HEK293 (cell line): Measurements from ENCODE around the gene LHFPL4.
A peak's percentile ranks its signal among the peaks of the same experiment; 100 is the strongest.

ENCODE experiments used
- CTCF ChIA-PET: fragments of 350-600 bp; formaldehyde crosslinking; extraction: SDS; loops from one replicate; lab custom pipeline; 2021; ENCODE audit warnings: antibody characterized with exemption; lab: Yijun Ruan, JAX
- POLR2A ChIA-PET: fragments of 300-600 bp; formaldehyde crosslinking; extraction: SDS; loops from one replicate; lab custom pipeline; 2020; ENCODE audit warnings: antibody characterized with exemption, inconsistent platforms; lab: Yijun Ruan, JAX
- H3K27ac ChIP-seq: fragments of 200-500 bp; sonication (Bioruptor generic); 2 replicates; pipeline ENCODE4 v1.5.1; 2014; ENCODE audit warnings: low read depth, low read length, control low read depth, inconsistent platforms; ENCODE audit errors: extremely low read depth
- H3K36me3 ChIP-seq, 2 experiments: fragments of 200-500 bp in 1 of 2; sonication (Bioruptor generic) in 1 of 2; 1 replicate in 1 of 2; 2 replicates in 1 of 2; pipeline ENCODE4 v1.5.1; 2014 to 2017; ENCODE audit warnings: inconsistent platforms in 2 of 2, low read length in 2 of 2; ENCODE audit not compliant: control insufficient read depth in 2 of 2, insufficient read depth in 1 of 2
- H3K4me1 ChIP-seq: fragments of 200-500 bp; sonication (Bioruptor generic); 2 replicates; pipeline ENCODE4 v1.5.1; 2014; ENCODE audit warnings: mild to moderate bottlenecking, low read length, inconsistent platforms; ENCODE audit not compliant: control insufficient read depth, insufficient read depth
- H3K4me3 ChIP-seq: 2 replicates; pipeline ENCODE4 v1.5.1; 2011; ENCODE audit warnings: low read depth, mild to moderate bottlenecking, control low read depth, low read length, moderate library complexity
- H3K9me3 ChIP-seq: fragments of 200-500 bp; sonication (Bioruptor generic); 2 replicates; pipeline ENCODE4 v1.5.1; 2014; ENCODE audit warnings: low read depth, low read length, inconsistent platforms; ENCODE audit not compliant: control insufficient read depth, insufficient read depth
- GFI1B ChIP-seq: fragments of 450-650 bp; formaldehyde crosslinking; IDR thresholded peaks from 2 replicates; pipeline ENCODE4 v1.5.1; 2016; ENCODE audit warnings: missing biosample characterization, missing genetic modification characterization
- SCRT2 ChIP-seq: fragments of 450-650 bp; formaldehyde crosslinking; IDR thresholded peaks from 2 replicates; pipeline ENCODE4 v1.5.1; 2016; ENCODE audit warnings: missing biosample characterization, missing genetic modification characterization
- WT1 ChIP-seq: fragments of 450-650 bp; formaldehyde crosslinking; IDR thresholded peaks from 2 replicates; pipeline ENCODE4 v1.5.1; 2016; ENCODE audit warnings: missing biosample characterization, missing genetic modification characterization
- YY1 ChIP-seq: fragments of 450-650 bp; formaldehyde crosslinking; IDR thresholded peaks from 2 replicates; pipeline ENCODE4 v1.5.1; 2018; ENCODE audit warnings: missing biosample characterization, missing genetic modification characterization
- ZNF121 ChIP-seq: fragments of 450-650 bp; formaldehyde crosslinking; IDR thresholded peaks from 2 replicates; pipeline ENCODE4 v1.5.1; 2016; ENCODE audit warnings: missing biosample characterization, missing genetic modification characterization
- ZNF335 ChIP-seq: fragments of 450-650 bp; formaldehyde crosslinking; conservative IDR thresholded peaks from 2 replicates; pipeline ENCODE4 v1.5.1; 2016; ENCODE audit warnings: missing biosample characterization, missing genetic modification characterization
- ZNF433 ChIP-seq: fragments of 450-650 bp; formaldehyde crosslinking; IDR thresholded peaks from 2 replicates; pipeline ENCODE4 v1.5.1; 2016; ENCODE audit warnings: missing biosample characterization, missing genetic modification characterization, low read depth
- ZNF501 ChIP-seq: fragments of 450-650 bp; formaldehyde crosslinking; IDR thresholded peaks from 2 replicates; pipeline ENCODE4 v1.5.1; 2016; ENCODE audit warnings: missing biosample characterization, missing genetic modification characterization
- ZNF510 ChIP-seq: fragments of 450-650 bp; formaldehyde crosslinking; IDR thresholded peaks from 2 replicates; pipeline ENCODE4 v1.5.1; 2018; ENCODE audit warnings: mild to moderate bottlenecking, missing genetic modification characterization, missing biosample characterization; ENCODE audit not compliant: insufficient replicate concordance
- ZNF521 ChIP-seq: fragments of 450-650 bp; formaldehyde crosslinking; IDR thresholded peaks from 2 replicates; pipeline ENCODE4 v1.5.1; 2017; ENCODE audit warnings: missing biosample characterization, mild to moderate bottlenecking, missing genetic modification characterization
- ZNF548 ChIP-seq: fragments of 450-650 bp; formaldehyde crosslinking; IDR thresholded peaks from 2 replicates; pipeline ENCODE4 v1.5.1; 2016; ENCODE audit warnings: missing biosample characterization, missing genetic modification characterization
- ZNF555 ChIP-seq: fragments of 450-650 bp; formaldehyde crosslinking; conservative IDR thresholded peaks from 2 replicates; pipeline ENCODE4 v1.5.1; 2017; ENCODE audit warnings: missing biosample characterization, mild to moderate bottlenecking, missing genetic modification characterization, inconsistent platforms
- ZNF654 ChIP-seq: fragments of 450-650 bp; formaldehyde crosslinking; IDR thresholded peaks from 2 replicates; pipeline ENCODE4 v1.5.1; 2016; ENCODE audit warnings: low read depth, missing biosample characterization, missing genetic modification characterization
- ZNF837 ChIP-seq: fragments of 450-650 bp; formaldehyde crosslinking; IDR thresholded peaks from 2 replicates; pipeline ENCODE4 v1.5.1; 2016; ENCODE audit warnings: missing biosample characterization, missing genetic modification characterization
- TF ChIP-seq, protein P1 (sequence below): fragments of 450-650 bp; formaldehyde crosslinking; IDR thresholded peaks from 2 replicates; pipeline ENCODE4 v1.5.1; 2016; ENCODE audit warnings: missing biosample characterization, missing genetic modification characterization
- TF ChIP-seq, protein P2 (sequence below): fragments of 450-650 bp; IDR thresholded peaks from 2 replicates; pipeline ENCODE4 v1.5.1; 2018; ENCODE audit warnings: missing biosample characterization, missing genetic modification characterization
- TF ChIP-seq, protein P3 (sequence below): fragments of 450-650 bp; formaldehyde crosslinking; IDR thresholded peaks from 2 replicates; pipeline ENCODE4 v1.5.0; 2017; ENCODE audit warnings: missing biosample characterization, missing genetic modification characterization, borderline replicate concordance
- TF ChIP-seq, protein P4 (sequence below): sonication (generic); formaldehyde crosslinking; IDR thresholded peaks from 2 replicates; pipeline ENCODE4 v1.8.1; 2022; ENCODE audit warnings: mild to moderate bottlenecking, moderate library complexity, missing genetic modification reagents
- TF ChIP-seq, protein P5 (sequence below): fragments of 450-650 bp; formaldehyde crosslinking; IDR thresholded peaks from 2 replicates; pipeline ENCODE4 v1.5.1; 2016; ENCODE audit warnings: missing biosample characterization, missing genetic modification characterization
- TF ChIP-seq, protein P6 (sequence below): fragments of 450-650 bp; formaldehyde crosslinking; optimal IDR thresholded peaks from 2 replicates; pipeline ENCODE3; 2016; ENCODE audit warnings: missing biosample characterization, mild to moderate bottlenecking, missing genetic modification characterization
- TF ChIP-seq, protein P7 (sequence below): fragments of 450-650 bp; formaldehyde crosslinking; IDR thresholded peaks from 2 replicates; pipeline ENCODE4 v1.5.1; 2016; ENCODE audit warnings: missing biosample characterization, missing genetic modification characterization, low read depth

LHFPL4 gene

DNA sequence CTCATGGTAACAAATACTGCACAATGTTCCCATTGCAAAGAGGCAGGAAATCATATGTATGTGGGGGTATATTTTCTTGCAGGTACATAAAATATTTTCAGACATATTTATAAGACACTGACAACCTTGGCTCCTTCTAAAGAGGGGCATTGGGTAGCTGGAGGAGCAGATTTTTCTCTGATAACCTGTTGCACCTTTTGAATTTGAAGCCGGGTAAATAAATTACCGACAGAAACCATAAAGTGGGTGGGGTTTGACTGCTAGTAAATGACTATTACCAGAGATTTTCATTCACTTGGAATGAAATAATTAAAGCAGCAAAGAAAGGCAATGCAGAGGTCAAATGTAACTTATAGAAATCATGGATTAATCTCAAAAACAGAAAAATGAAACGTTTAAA lies 19.2 kb downstream of the LHFPL4 start:
- TF ChIP-seq ZNF548 (tag by site-specific recombination) (no peak), SCRT2 (tag by site-specific recombination) (peak; percentile 68)
- TF ChIP-seq, protein P1, sequence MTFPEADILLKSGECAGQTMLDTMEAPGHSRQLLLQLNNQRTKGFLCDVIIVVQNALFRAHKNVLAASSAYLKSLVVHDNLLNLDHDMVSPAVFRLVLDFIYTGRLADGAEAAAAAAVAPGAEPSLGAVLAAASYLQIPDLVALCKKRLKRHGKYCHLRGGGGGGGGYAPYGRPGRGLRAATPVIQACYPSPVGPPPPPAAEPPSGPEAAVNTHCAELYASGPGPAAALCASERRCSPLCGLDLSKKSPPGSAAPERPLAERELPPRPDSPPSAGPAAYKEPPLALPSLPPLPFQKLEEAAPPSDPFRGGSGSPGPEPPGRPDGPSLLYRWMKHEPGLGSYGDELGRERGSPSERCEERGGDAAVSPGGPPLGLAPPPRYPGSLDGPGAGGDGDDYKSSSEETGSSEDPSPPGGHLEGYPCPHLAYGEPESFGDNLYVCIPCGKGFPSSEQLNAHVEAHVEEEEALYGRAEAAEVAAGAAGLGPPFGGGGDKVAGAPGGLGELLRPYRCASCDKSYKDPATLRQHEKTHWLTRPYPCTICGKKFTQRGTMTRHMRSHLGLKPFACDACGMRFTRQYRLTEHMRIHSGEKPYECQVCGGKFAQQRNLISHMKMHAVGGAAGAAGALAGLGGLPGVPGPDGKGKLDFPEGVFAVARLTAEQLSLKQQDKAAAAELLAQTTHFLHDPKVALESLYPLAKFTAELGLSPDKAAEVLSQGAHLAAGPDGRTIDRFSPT (tag by site-specific recombination) = no peak
- TF ChIP-seq, protein P2, sequence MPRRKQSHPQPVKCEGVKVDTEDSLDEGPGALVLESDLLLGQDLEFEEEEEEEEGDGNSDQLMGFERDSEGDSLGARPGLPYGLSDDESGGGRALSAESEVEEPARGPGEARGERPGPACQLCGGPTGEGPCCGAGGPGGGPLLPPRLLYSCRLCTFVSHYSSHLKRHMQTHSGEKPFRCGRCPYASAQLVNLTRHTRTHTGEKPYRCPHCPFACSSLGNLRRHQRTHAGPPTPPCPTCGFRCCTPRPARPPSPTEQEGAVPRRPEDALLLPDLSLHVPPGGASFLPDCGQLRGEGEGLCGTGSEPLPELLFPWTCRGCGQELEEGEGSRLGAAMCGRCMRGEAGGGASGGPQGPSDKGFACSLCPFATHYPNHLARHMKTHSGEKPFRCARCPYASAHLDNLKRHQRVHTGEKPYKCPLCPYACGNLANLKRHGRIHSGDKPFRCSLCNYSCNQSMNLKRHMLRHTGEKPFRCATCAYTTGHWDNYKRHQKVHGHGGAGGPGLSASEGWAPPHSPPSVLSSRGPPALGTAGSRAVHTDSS = no peak
- TF ChIP-seq, all 188 proteins: peak for 1
- no peaks in the 10 kb centered on the region for H3K9me3 ChIP-seq
- no peak overlapping the region for H3K4me3 ChIP-seq
- no peak overlapping the region for H3K27ac ChIP-seq
- H3K36me3 ChIP-seq = no peaks in the 10 kb centered on the region; a peak in 1 of 3 replicates
- no peaks in the 10 kb centered on the region for H3K4me1 ChIP-seq
- POLR2A ChIA-PET = no interaction called here
- CTCF ChIA-PET = interaction anchor here (1.0 kb wide), 1 partner anchor 24 kb away, joined by 7 read pairs; no protein-coding TSS in a partner anchor

DNA sequence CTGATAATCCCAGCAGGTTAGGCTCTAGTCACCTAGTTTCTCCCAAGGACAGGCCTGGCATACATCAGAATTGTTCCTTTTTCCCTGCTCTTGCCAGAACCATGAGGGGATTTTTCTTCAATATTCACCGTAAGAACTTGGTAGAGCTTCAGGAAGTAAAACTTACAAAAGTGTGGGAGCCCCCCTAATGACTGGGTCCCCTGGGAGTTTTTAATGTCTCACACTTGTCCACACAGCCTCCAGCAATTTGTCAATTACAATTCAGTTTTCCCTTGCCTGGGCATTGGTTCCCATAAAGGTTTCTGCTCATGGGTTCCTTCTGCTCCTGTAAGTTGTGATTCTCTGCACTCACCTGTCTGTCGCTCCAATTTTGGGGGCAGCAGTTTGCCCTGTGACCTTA lies 28.5 kb downstream of the LHFPL4 start:
- CTCF ChIA-PET = no interaction called here
- POLR2A ChIA-PET = no interaction called here
- no peak for TF ChIP-seq ZNF837 (tag by site-specific recombination)
- TF ChIP-seq, protein P3, sequence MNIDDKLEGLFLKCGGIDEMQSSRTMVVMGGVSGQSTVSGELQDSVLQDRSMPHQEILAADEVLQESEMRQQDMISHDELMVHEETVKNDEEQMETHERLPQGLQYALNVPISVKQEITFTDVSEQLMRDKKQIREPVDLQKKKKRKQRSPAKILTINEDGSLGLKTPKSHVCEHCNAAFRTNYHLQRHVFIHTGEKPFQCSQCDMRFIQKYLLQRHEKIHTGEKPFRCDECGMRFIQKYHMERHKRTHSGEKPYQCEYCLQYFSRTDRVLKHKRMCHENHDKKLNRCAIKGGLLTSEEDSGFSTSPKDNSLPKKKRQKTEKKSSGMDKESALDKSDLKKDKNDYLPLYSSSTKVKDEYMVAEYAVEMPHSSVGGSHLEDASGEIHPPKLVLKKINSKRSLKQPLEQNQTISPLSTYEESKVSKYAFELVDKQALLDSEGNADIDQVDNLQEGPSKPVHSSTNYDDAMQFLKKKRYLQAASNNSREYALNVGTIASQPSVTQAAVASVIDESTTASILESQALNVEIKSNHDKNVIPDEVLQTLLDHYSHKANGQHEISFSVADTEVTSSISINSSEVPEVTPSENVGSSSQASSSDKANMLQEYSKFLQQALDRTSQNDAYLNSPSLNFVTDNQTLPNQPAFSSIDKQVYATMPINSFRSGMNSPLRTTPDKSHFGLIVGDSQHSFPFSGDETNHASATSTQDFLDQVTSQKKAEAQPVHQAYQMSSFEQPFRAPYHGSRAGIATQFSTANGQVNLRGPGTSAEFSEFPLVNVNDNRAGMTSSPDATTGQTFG (tag by site-specific recombination) = no peak
- no peak for TF ChIP-seq ZNF555 (tag by site-specific recombination)
- TF ChIP-seq, protein P4, sequence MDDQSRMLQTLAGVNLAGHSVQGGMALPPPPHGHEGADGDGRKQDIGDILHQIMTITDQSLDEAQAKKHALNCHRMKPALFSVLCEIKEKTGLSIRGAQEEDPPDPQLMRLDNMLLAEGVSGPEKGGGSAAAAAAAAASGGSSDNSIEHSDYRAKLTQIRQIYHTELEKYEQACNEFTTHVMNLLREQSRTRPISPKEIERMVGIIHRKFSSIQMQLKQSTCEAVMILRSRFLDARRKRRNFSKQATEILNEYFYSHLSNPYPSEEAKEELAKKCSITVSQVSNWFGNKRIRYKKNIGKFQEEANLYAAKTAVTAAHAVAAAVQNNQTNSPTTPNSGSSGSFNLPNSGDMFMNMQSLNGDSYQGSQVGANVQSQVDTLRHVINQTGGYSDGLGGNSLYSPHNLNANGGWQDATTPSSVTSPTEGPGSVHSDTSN = no peak
- no peak for TF ChIP-seq ZNF521
- no peak for TF ChIP-seq ZNF433 (tag by site-specific recombination)
- no peak for TF ChIP-seq GFI1B (tag by site-specific recombination)
- TF ChIP-seq, protein P5, sequence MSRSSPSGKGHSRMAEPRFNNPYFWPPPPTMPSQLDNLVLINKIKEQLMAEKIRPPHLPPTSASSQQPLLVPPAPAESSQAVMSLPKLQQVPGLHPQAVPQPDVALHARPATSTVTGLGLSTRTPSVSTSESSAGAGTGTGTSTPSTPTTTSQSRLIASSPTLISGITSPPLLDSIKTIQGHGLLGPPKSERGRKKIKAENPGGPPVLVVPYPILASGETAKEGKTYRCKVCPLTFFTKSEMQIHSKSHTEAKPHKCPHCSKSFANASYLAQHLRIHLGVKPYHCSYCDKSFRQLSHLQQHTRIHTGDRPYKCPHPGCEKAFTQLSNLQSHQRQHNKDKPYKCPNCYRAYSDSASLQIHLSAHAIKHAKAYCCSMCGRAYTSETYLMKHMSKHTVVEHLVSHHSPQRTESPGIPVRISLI (tag by site-specific recombination) = no peak
- TF ChIP-seq ZNF335 (tag by site-specific recombination) = no peak
- TF ChIP-seq ZNF501 = no peak
- TF ChIP-seq ZNF510 (tag by site-specific recombination) = no peak
- TF ChIP-seq, protein P6, sequence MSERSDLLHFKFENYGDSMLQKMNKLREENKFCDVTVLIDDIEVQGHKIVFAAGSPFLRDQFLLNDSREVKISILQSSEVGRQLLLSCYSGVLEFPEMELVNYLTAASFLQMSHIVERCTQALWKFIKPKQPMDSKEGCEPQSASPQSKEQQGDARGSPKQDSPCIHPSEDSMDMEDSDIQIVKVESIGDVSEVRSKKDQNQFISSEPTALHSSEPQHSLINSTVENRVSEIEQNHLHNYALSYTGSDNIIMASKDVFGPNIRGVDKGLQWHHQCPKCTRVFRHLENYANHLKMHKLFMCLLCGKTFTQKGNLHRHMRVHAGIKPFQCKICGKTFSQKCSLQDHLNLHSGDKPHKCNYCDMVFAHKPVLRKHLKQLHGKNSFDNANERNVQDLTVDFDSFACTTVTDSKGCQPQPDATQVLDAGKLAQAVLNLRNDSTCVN (tag by site-specific recombination) = no peak
- TF ChIP-seq YY1 (tag by site-specific recombination) = no peak
- TF ChIP-seq ZNF121 (tag by site-specific recombination) = no peak
- no peak for TF ChIP-seq WT1 (tag by site-specific recombination)
- TF ChIP-seq, protein P7, sequence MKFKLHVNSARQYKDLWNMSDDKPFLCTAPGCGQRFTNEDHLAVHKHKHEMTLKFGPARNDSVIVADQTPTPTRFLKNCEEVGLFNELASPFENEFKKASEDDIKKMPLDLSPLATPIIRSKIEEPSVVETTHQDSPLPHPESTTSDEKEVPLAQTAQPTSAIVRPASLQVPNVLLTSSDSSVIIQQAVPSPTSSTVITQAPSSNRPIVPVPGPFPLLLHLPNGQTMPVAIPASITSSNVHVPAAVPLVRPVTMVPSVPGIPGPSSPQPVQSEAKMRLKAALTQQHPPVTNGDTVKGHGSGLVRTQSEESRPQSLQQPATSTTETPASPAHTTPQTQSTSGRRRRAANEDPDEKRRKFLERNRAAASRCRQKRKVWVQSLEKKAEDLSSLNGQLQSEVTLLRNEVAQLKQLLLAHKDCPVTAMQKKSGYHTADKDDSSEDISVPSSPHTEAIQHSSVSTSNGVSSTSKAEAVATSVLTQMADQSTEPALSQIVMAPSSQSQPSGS (tag by site-specific recombination) = no peak
- no peak for TF ChIP-seq ZNF654 (tag by site-specific recombination)

More for the DNA sequence above, 28.5 kb downstream of the LHFPL4 start:
- Histone ChIP-seq H3K4me3 (no peak overlapping the region), H3K27ac (no peak overlapping the region), H3K9me3 (no peaks in the 10 kb centered on the region), H3K36me3 (no peaks in the 10 kb centered on the region; a peak in 1 of 3 replicates), H3K4me1 (no peaks in the 10 kb centered on the region)
